Measurements from ENCODE around the gene DDX20. TPM values are rescaled to one million over a fixed set of nuclear protein-coding genes. Genes with fewer than 3 reads are reported as not detected.

The DDX20 gene
- total RNA-seq, 2 donors from 2014 or later = 15.9 to 33.9 TPM

GRCh38 chr1:111742938-111743549, 12.7 kb upstream of the DDX20 start:
- Histone ChIP-seq H3K4me1 (replicated peaks) (no peaks in the 10 kb centered on the region), H3K9me3 (no peaks in the 10 kb centered on the region), H3K27ac (no peak overlapping the region), H3K36me3 (no peaks in the 10 kb centered on the region), H3K27me3 (replicated peaks; ENCODE audit: insufficient read depth) (no peaks in the 10 kb centered on the region), H3K4me3 (no peak overlapping the region)
- WGBS = 82% methylated on average over 5 of the region's 5 CpGs
- intact Hi-C loops (cut with DNase I) = no loop called here
- DNase-seq (ENCODE audit: low spot score) = no peak
- TF ChIP-seq POLR2AphosphoS5 (IDR thresholded peaks at IDR 0.05) (no peak), POLR2A (IDR thresholded peaks at IDR 0.05) (no peak), CTCF (IDR thresholded peaks at IDR 0.05) (no peak)

- DNase-seq (ENCODE audit: low spot score) = no peak
- H3K27me3 ChIP-seq (replicated peaks; ENCODE audit: insufficient read depth) = no peaks in the 10 kb centered on the region
- WGBS = 74% methylated on average over 3 of the region's 3 CpGs
- no peaks in the 10 kb centered on the region for H3K36me3 ChIP-seq
- no peaks in the 10 kb centered on the region for H3K4me1 ChIP-seq (replicated peaks)
- no peak overlapping the region for H3K27ac ChIP-seq
- TF ChIP-seq CTCF (IDR thresholded peaks at IDR 0.05) (no peak), POLR2AphosphoS5 (IDR thresholded peaks at IDR 0.05) (no peak), POLR2A (IDR thresholded peaks at IDR 0.05) (no peak)
- no peak overlapping the region for H3K4me3 ChIP-seq
- no peaks in the 10 kb centered on the region for H3K9me3 ChIP-seq
- intact Hi-C loops (cut with DNase I) = no loop called here
These were observed 12.0 kb upstream of the DDX20 start for GRCh38 chr1:111743679-111744101.

- H3K4me1 ChIP-seq (replicated peaks) = no peaks in the 10 kb centered on the region
- TF ChIP-seq POLR2A (IDR thresholded peaks at IDR 0.05) (no peak), POLR2AphosphoS5 (IDR thresholded peaks at IDR 0.05) (no peak), CTCF (IDR thresholded peaks at IDR 0.05) (no peak)
- no peaks in the 10 kb centered on the region for H3K36me3 ChIP-seq
- no peaks in the 10 kb centered on the region for H3K9me3 ChIP-seq
- H3K4me3 ChIP-seq = no peak overlapping the region
- 98% methylated on average over 9 of the region's 9 CpGs for WGBS
- intact Hi-C loops (cut with DNase I) = no loop called here
- no peaks in the 10 kb centered on the region for H3K27me3 ChIP-seq (replicated peaks; ENCODE audit: insufficient read depth)
- H3K27ac ChIP-seq = no peak overlapping the region
- DNase-seq (ENCODE audit: low spot score) = no peak
These were observed 9.8 kb upstream of the DDX20 start for GRCh38 chr1:111745675-111746613.

GRCh38 chr1:111746614-111746999, 9.1 kb upstream of the DDX20 start:
- H3K27ac ChIP-seq = no peak overlapping the region
- no peak overlapping the region for H3K4me3 ChIP-seq
- intact Hi-C loops (cut with DNase I) = no loop called here
- TF ChIP-seq POLR2AphosphoS5 (IDR thresholded peaks at IDR 0.05) (no peak), CTCF (IDR thresholded peaks at IDR 0.05) (no peak), POLR2A (IDR thresholded peaks at IDR 0.05) (no peak)
- no peaks in the 10 kb centered on the region for H3K4me1 ChIP-seq (replicated peaks)
- H3K9me3 ChIP-seq = no peaks in the 10 kb centered on the region
- no peak for DNase-seq (ENCODE audit: low spot score)
- WGBS = 81% methylated on average over 2 of the region's 2 CpGs
- H3K36me3 ChIP-seq = no peaks in the 10 kb centered on the region
- no peaks in the 10 kb centered on the region for H3K27me3 ChIP-seq (replicated peaks; ENCODE audit: insufficient read depth)
